ENCODE results near the gene LRFN5.
A peak's percentile ranks its signal among the peaks of the same experiment; 100 is the strongest.

The LRFN5 gene

GRCh38 chr14:41606282-41606531, 469 bp upstream of the LRFN5 start:
- Histone ChIP-seq H3K9me3 (ENCODE audit: control insufficient read depth, low read length) (no peaks in the 10 kb centered on the region), H3K9ac (ENCODE audit: low read length) (peak overlapping the region; percentile 72), H3K4me1 (ENCODE audit: control insufficient read depth, insufficient read depth, low read length) (peaks cover 40% of the 10 kb centered on the region), H3K4me3 (ENCODE audit: low read length) (peak overlapping the region; percentile 85), H3K36me3 (ENCODE audit: control insufficient read depth, insufficient read depth, low read length, severe bottlenecking) (no peaks in the 10 kb centered on the region), H3K27me3 (replicated peaks; ENCODE audit: control insufficient read depth, insufficient read depth, low read length) (no peaks in the 10 kb centered on the region)
- DNase-seq (ENCODE audit: low read depth), result no peak

GRCh38 chr14:41607304-41607775, 664 bp downstream of the LRFN5 start:
- Histone ChIP-seq H3K4me1 (ENCODE audit: control insufficient read depth, insufficient read depth, low read length) (peaks cover 36% of the 10 kb centered on the region), H3K4me3 (ENCODE audit: low read length) (peak overlapping the region; percentile 85), H3K9me3 (ENCODE audit: control insufficient read depth, low read length) (no peaks in the 10 kb centered on the region), H3K27me3 (replicated peaks; ENCODE audit: control insufficient read depth, insufficient read depth, low read length) (no peaks in the 10 kb centered on the region), H3K36me3 (ENCODE audit: control insufficient read depth, insufficient read depth, low read length, severe bottlenecking) (no peaks in the 10 kb centered on the region), H3K9ac (ENCODE audit: low read length) (peak overlapping the region; percentile 72)
- DNase-seq (ENCODE audit: low read depth), result no peak

- Histone ChIP-seq H3K9ac (ENCODE audit: low read length) (peak overlapping the region; percentile 72), H3K27me3 (replicated peaks; ENCODE audit: control insufficient read depth, insufficient read depth, low read length) (no peaks in the 10 kb centered on the region), H3K9me3 (ENCODE audit: control insufficient read depth, low read length) (no peaks in the 10 kb centered on the region), H3K4me1 (ENCODE audit: control insufficient read depth, insufficient read depth, low read length) (peaks cover 31% of the 10 kb centered on the region), H3K4me3 (ENCODE audit: low read length) (peak overlapping the region; percentile 85), H3K36me3 (ENCODE audit: control insufficient read depth, insufficient read depth, low read length, severe bottlenecking) (no peaks in the 10 kb centered on the region)
- DNase-seq (ENCODE audit: low read depth), result no peak
Observed at GRCh38 chr14:41607966-41608663, 1.4 kb downstream of the LRFN5 start.

- no peaks in the 10 kb centered on the region for H3K27me3 ChIP-seq (replicated peaks; ENCODE audit: control insufficient read depth, insufficient read depth, low read length)
- peaks cover 24% of the 10 kb centered on the region for H3K4me1 ChIP-seq (ENCODE audit: control insufficient read depth, insufficient read depth, low read length)
- DNase-seq (ENCODE audit: low read depth), result no peak
- peak overlapping the region; percentile 85 for H3K4me3 ChIP-seq (ENCODE audit: low read length)
- no peaks in the 10 kb centered on the region for H3K36me3 ChIP-seq (ENCODE audit: control insufficient read depth, insufficient read depth, low read length, severe bottlenecking)
- H3K9me3 ChIP-seq (ENCODE audit: control insufficient read depth, low read length), result no peaks in the 10 kb centered on the region
- no peak overlapping the region for H3K9ac ChIP-seq (ENCODE audit: low read length)
Observed at GRCh38 chr14:41608681-41609390, 2.2 kb downstream of the LRFN5 start.

- Histone ChIP-seq H3K36me3 (ENCODE audit: control insufficient read depth, insufficient read depth, low read length, severe bottlenecking) (no peaks in the 10 kb centered on the region), H3K4me3 (ENCODE audit: low read length) (peak overlapping the region; percentile 85), H3K9me3 (ENCODE audit: control insufficient read depth, low read length) (no peaks in the 10 kb centered on the region), H3K27me3 (replicated peaks; ENCODE audit: control insufficient read depth, insufficient read depth, low read length) (no peaks in the 10 kb centered on the region), H3K9ac (ENCODE audit: low read length) (peak overlapping the region; percentile 62), H3K4me1 (ENCODE audit: control insufficient read depth, insufficient read depth, low read length) (peaks cover 22% of the 10 kb centered on the region)
- peak; percentile 73 for DNase-seq (ENCODE audit: low read depth)
Observed at GRCh38 chr14:41609704-41610183, 3.1 kb downstream of the LRFN5 start.

GRCh38 chr14:41615011-41615595, 8.4 kb downstream of the LRFN5 start:
- no peak overlapping the region for H3K4me3 ChIP-seq (ENCODE audit: low read length)
- no peak overlapping the region for H3K9ac ChIP-seq (ENCODE audit: low read length)
- DNase-seq (ENCODE audit: low read depth), result no peak
- H3K4me1 ChIP-seq (ENCODE audit: control insufficient read depth, insufficient read depth, low read length), result peaks cover 4% of the 10 kb centered on the region
- H3K36me3 ChIP-seq (ENCODE audit: control insufficient read depth, insufficient read depth, low read length, severe bottlenecking), result no peaks in the 10 kb centered on the region
- no peaks in the 10 kb centered on the region for H3K27me3 ChIP-seq (replicated peaks; ENCODE audit: control insufficient read depth, insufficient read depth, low read length)
- no peaks in the 10 kb centered on the region for H3K9me3 ChIP-seq (ENCODE audit: control insufficient read depth, low read length)

- no peak for DNase-seq (ENCODE audit: low read depth)
- H3K9ac ChIP-seq (ENCODE audit: low read length), result no peak overlapping the region
- no peaks in the 10 kb centered on the region for H3K27me3 ChIP-seq (replicated peaks; ENCODE audit: control insufficient read depth, insufficient read depth, low read length)
- H3K9me3 ChIP-seq (ENCODE audit: control insufficient read depth, low read length), result no peaks in the 10 kb centered on the region
- peaks cover 13% of the 10 kb centered on the region for H3K4me1 ChIP-seq (ENCODE audit: control insufficient read depth, insufficient read depth, low read length)
- H3K36me3 ChIP-seq (ENCODE audit: control insufficient read depth, insufficient read depth, low read length, severe bottlenecking), result no peaks in the 10 kb centered on the region
- no peak overlapping the region for H3K4me3 ChIP-seq (ENCODE audit: low read length)
Observed at GRCh38 chr14:41623736-41624135, 17.1 kb downstream of the LRFN5 start.

GRCh38 chr14:41629876-41630275, 23.2 kb downstream of the LRFN5 start:
- Histone ChIP-seq H3K4me1 (ENCODE audit: control insufficient read depth, insufficient read depth, low read length) (no peaks in the 10 kb centered on the region), H3K36me3 (ENCODE audit: control insufficient read depth, insufficient read depth, low read length, severe bottlenecking) (no peaks in the 10 kb centered on the region), H3K27me3 (replicated peaks; ENCODE audit: control insufficient read depth, insufficient read depth, low read length) (no peaks in the 10 kb centered on the region), H3K4me3 (ENCODE audit: low read length) (no peak overlapping the region), H3K9ac (ENCODE audit: low read length) (no peak overlapping the region), H3K9me3 (ENCODE audit: control insufficient read depth, low read length) (no peaks in the 10 kb centered on the region)
- no peak for DNase-seq (ENCODE audit: low read depth)

- no peaks in the 10 kb centered on the region for H3K27me3 ChIP-seq (replicated peaks; ENCODE audit: control insufficient read depth, insufficient read depth, low read length)
- H3K4me1 ChIP-seq (ENCODE audit: control insufficient read depth, insufficient read depth, low read length), result no peaks in the 10 kb centered on the region
- no peak overlapping the region for H3K9ac ChIP-seq (ENCODE audit: low read length)
- H3K9me3 ChIP-seq (ENCODE audit: control insufficient read depth, low read length), result no peaks in the 10 kb centered on the region
- DNase-seq (ENCODE audit: low read depth), result no peak
- H3K4me3 ChIP-seq (ENCODE audit: low read length), result peak overlapping the region; percentile 71
- H3K36me3 ChIP-seq (ENCODE audit: control insufficient read depth, insufficient read depth, low read length, severe bottlenecking), result no peaks in the 10 kb centered on the region
Observed at GRCh38 chr14:41634286-41634685, 27.6 kb downstream of the LRFN5 start.

- Histone ChIP-seq H3K27me3 (replicated peaks; ENCODE audit: control insufficient read depth, insufficient read depth, low read length) (no peaks in the 10 kb centered on the region), H3K9ac (ENCODE audit: low read length) (no peak overlapping the region), H3K4me3 (ENCODE audit: low read length) (no peak overlapping the region), H3K36me3 (ENCODE audit: control insufficient read depth, insufficient read depth, low read length, severe bottlenecking) (no peaks in the 10 kb centered on the region), H3K4me1 (ENCODE audit: control insufficient read depth, insufficient read depth, low read length) (no peaks in the 10 kb centered on the region), H3K9me3 (ENCODE audit: control insufficient read depth, low read length) (no peaks in the 10 kb centered on the region)
- peak; percentile 5 for DNase-seq (ENCODE audit: low read depth)
Observed at GRCh38 chr14:41636492-41637392, 30.1 kb downstream of the LRFN5 start.

- no peak for DNase-seq (ENCODE audit: low read depth)
- Histone ChIP-seq H3K27me3 (replicated peaks; ENCODE audit: control insufficient read depth, insufficient read depth, low read length) (no peaks in the 10 kb centered on the region), H3K9ac (ENCODE audit: low read length) (no peak overlapping the region), H3K36me3 (ENCODE audit: control insufficient read depth, insufficient read depth, low read length, severe bottlenecking) (no peaks in the 10 kb centered on the region), H3K4me1 (ENCODE audit: control insufficient read depth, insufficient read depth, low read length) (peaks cover 11% of the 10 kb centered on the region), H3K4me3 (ENCODE audit: low read length) (no peak overlapping the region), H3K9me3 (ENCODE audit: control insufficient read depth, low read length) (no peaks in the 10 kb centered on the region)
Observed at GRCh38 chr14:41641690-41642089, 35.0 kb downstream of the LRFN5 start.
